BLaER1 treated with 17β-estradiol and CSF1 and Interleukin-3, amounts not matched to agents 10 nM and 100 nM (cell line): ENCODE data around the gene RNF17.
A peak's percentile ranks its signal among the peaks of the same experiment; 100 is the strongest.

Source experiments
- H3K27ac ChIP-seq, 11 experiments: shearing (Covaris generic); formaldehyde crosslinking; 2 replicates each; pipeline ENCODE4 v1.8.1; 2022
- H3K27me3 ChIP-seq, 11 experiments: shearing (Covaris generic); formaldehyde crosslinking; 2 replicates each; pipeline ENCODE4 v1.8.1; 2022
- H3K36me3 ChIP-seq, 11 experiments: shearing (Covaris generic); formaldehyde crosslinking; 2 replicates each; pipeline ENCODE4 v1.8.1; 2022
- H3K4me1 ChIP-seq, 10 experiments: shearing (Covaris generic); formaldehyde crosslinking; 2 replicates each; pipeline ENCODE4 v1.8.1; 2022
- H3K4me2 ChIP-seq, 11 experiments: shearing (Covaris generic); formaldehyde crosslinking; 2 replicates each; pipeline ENCODE4 v1.8.1; 2022
- H3K4me3 ChIP-seq, 10 experiments: shearing (Covaris generic); formaldehyde crosslinking; 2 replicates each; pipeline ENCODE4 v1.8.1; 2022
- H3K9ac ChIP-seq, 11 experiments: shearing (Covaris generic); formaldehyde crosslinking; 2 replicates each; pipeline ENCODE4 v1.8.1; 2022
- H3K9me3 ChIP-seq, 11 experiments: shearing (Covaris generic); formaldehyde crosslinking; replicated peaks in 1 of 11; 2 replicates each; pipeline ENCODE4 v1.8.1; 2022
- H4K20me1 ChIP-seq, 11 experiments: shearing (Covaris generic); formaldehyde crosslinking; 2 replicates each; pipeline ENCODE4 v1.8.1; 2022
- Cebpa-rat ChIP-seq, 11 experiments: shearing (Covaris generic); IDR thresholded peaks; 2 replicates each; pipeline ENCODE4 v1.8.1; 2022

The RNF17 gene, protein sequence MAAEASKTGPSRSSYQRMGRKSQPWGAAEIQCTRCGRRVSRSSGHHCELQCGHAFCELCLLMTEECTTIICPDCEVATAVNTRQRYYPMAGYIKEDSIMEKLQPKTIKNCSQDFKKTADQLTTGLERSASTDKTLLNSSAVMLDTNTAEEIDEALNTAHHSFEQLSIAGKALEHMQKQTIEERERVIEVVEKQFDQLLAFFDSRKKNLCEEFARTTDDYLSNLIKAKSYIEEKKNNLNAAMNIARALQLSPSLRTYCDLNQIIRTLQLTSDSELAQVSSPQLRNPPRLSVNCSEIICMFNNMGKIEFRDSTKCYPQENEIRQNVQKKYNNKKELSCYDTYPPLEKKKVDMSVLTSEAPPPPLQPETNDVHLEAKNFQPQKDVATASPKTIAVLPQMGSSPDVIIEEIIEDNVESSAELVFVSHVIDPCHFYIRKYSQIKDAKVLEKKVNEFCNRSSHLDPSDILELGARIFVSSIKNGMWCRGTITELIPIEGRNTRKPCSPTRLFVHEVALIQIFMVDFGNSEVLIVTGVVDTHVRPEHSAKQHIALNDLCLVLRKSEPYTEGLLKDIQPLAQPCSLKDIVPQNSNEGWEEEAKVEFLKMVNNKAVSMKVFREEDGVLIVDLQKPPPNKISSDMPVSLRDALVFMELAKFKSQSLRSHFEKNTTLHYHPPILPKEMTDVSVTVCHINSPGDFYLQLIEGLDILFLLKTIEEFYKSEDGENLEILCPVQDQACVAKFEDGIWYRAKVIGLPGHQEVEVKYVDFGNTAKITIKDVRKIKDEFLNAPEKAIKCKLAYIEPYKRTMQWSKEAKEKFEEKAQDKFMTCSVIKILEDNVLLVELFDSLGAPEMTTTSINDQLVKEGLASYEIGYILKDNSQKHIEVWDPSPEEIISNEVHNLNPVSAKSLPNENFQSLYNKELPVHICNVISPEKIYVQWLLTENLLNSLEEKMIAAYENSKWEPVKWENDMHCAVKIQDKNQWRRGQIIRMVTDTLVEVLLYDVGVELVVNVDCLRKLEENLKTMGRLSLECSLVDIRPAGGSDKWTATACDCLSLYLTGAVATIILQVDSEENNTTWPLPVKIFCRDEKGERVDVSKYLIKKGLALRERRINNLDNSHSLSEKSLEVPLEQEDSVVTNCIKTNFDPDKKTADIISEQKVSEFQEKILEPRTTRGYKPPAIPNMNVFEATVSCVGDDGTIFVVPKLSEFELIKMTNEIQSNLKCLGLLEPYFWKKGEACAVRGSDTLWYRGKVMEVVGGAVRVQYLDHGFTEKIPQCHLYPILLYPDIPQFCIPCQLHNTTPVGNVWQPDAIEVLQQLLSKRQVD (N-terminal part only)

DNA sequence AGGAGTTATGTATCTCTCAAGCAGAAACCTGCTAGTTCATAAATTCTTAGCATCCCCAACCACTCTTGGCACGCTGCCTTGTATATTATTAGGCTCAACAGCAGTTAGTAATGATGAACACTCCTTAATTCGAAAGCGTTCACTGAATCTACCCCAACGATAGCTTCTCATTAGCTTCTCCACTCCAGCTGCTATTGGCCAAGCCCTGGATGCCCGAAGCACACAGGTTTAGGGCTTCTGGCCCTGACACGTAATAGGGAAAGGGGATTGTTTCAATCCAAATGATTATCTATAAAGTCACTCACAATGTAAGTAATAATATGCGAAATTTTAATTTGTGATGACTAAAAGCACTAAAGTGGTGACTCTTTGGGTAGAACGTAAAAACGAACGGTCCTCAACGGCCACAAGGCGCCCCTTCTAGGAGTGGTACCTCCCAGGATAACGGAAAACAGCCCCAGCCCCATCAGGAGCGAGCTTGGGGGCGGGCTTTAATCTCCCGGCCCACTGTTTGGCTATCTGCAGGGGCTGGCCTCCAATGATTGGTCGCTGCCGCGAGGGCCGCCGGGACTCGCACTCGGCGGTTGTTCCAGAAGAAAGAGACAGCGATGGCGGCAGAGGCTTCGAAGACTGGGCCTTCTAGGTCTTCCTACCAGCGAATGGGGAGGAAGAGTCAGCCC lies at the start of gene RNF17:
TSS of gene RNF17 (plus strand) at position 574 of the 680 bp plus-strand sequence. CDS start at position 609, 35 bp downstream.
- no peak within 1 kb of the TSS for H3K9ac ChIP-seq
- peaks cover 10 to 17% (median 13%) of the 10 kb centered on the region in 11 experiments for H3K9me3 ChIP-seq
- H4K20me1 ChIP-seq, result no peaks in the 10 kb centered on the region
- H3K4me1 ChIP-seq, result no peaks in the 10 kb centered on the region
- no peak within 1 kb of the TSS for H3K4me2 ChIP-seq
- TF ChIP-seq Cebpa-rat (IDR thresholded peaks at IDR 0.05), result no peak
- H3K4me3 ChIP-seq, result no peak within 1 kb of the TSS
- no peaks in the 10 kb centered on the region for H3K27me3 ChIP-seq
- no peak within 1 kb of the TSS for H3K27ac ChIP-seq
- H3K36me3 ChIP-seq, result no peaks in the 10 kb centered on the region

DNA sequence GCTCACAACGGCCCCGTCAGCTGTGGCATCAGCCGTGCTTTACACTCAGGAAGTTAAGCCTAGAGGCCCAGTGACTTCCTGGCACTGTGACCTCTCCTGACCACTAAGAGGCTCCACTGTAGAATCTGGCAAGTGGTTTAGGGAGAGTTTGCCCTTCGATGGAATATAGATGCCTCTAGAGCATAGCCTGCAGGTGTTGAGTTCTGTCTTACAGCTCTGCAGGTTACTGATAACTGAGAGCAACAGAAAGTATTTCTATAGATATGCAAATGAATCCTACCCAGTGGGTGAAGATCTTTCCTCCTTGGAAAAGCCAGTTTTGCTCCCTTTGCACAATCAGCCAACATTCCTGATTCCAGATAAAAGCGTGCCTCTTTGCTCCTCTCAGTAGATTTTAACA lies 48.0 kb upstream of the RNF17 start:
- no peaks in the 10 kb centered on the region for H3K36me3 ChIP-seq
- no peak overlapping the region for H3K27ac ChIP-seq
- no peaks in the 10 kb centered on the region for H3K27me3 ChIP-seq
- H3K4me3 ChIP-seq, result no peak overlapping the region
- H3K4me2 ChIP-seq, result no peak overlapping the region
- H3K9ac ChIP-seq, result no peak overlapping the region
- no peak for TF ChIP-seq Cebpa-rat (IDR thresholded peaks at IDR 0.05)
- 0 out of 20 replicates have a peak, but pooled peaks cover 0 to 5% (median 0%) of the 10 kb centered on the region in 10 experiments for H3K4me1 ChIP-seq
- H3K9me3 ChIP-seq, result no peaks in the 10 kb centered on the region
- 0 out of 22 replicates have a peak, but pooled peaks cover 0 to 1% (median 0%) of the 10 kb centered on the region in 11 experiments for H4K20me1 ChIP-seq

DNA sequence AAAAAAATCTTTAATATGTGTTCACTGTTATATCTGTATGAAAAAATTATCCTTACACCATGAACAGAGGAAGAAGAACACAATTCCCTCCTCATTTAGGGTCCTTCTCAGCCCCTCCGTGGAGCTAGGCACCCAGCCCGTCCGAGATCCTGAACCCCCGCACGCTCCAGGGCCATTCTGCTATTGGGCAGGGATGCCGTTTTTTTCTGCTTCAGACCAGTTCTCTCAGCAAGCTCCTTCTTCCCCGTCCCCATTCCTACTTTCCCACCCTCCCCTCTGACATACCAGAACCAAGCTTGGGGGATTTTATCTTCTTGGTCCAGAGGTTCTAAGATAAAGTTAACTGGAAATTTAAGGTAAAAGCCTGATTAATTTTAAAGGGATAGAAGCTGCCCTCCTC lies 47.5 kb upstream of the RNF17 start:
- TF ChIP-seq Cebpa-rat (IDR thresholded peaks at IDR 0.05), result no peak
- Histone ChIP-seq H3K9me3 (no peaks in the 10 kb centered on the region), H3K27ac (no peak overlapping the region), H3K9ac (no peak overlapping the region), H3K4me1 (0 out of 20 replicates have a peak, but pooled peaks cover 0 to 5% (median 0%) of the 10 kb centered on the region in 10 experiments), H3K4me3 (no peak overlapping the region), H3K4me2 (no peak overlapping the region), H3K27me3 (no peaks in the 10 kb centered on the region), H4K20me1 (no peaks in the 10 kb centered on the region), H3K36me3 (no peaks in the 10 kb centered on the region)

DNA sequence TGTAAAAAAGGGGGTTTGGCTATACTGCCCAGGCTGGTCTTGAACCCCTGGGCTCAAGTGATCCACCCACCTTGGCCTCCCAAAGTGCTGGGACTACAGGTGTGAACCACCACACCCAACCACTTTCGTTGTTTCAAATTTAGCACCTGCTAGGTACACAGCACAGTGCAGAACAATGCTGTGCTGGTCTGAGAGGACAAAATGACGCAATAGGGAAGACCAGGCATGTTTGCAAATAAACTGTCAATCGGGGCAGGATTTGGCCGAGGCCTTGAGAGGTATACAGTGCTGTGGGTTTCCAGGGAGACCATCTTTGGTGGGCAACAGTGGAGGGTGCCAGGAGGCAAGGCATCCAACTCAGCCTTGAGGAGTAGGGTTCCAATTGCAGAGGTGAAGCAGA lies 46.8 kb upstream of the RNF17 start:
- Histone ChIP-seq H3K9ac (no peak overlapping the region), H3K4me2 (no peak overlapping the region), H3K27ac (no peak overlapping the region), H3K4me1 (0 out of 20 replicates have a peak, but pooled peaks cover 0 to 5% (median 0%) of the 10 kb centered on the region in 10 experiments), H3K9me3 (no peaks in the 10 kb centered on the region), H3K36me3 (no peaks in the 10 kb centered on the region), H3K27me3 (no peaks in the 10 kb centered on the region), H4K20me1 (no peaks in the 10 kb centered on the region), H3K4me3 (no peak overlapping the region)
- peak in 4 of 11 experiments; percentile 10 to 45 (median 36); a peak in 1 of 22 replicates for TF ChIP-seq Cebpa-rat (IDR thresholded peaks at IDR 0.05)

DNA sequence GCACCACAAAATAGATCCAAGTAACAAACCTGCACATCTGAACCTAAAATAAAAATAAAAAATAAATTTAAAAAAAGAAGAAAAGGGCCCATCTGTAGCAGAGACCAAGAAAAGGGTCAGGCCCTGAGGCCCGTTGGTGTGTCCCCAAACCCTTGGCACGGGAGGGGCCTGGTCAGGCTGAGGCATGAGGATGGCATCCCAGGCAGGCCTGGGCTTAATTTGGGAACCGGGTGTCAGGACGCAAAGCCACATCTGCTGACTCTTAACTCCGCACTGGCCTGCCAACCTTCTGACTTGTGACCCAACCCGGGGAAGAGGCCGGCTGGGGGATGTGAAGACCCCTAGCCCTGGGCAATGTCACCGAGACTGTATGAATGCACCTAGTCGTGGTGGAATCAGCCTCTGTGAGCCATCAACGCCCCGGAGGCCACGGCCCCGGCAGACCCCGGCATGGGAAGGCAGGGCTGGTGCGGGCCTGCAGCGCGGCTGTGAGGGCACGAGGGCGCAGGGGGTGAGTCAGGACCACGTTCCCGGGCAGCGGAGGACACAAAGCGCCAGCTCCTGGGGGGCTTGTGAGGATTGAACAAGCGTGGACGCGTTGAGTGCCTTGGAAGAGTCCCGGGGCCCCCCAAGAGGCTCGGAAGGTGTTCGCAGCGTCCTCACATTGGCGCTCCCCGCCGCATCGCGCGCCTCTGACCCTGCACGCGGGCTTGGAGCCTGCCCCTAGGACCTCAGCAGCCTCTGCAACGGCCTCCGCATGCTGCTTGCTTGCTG lies 45.6 kb upstream of the RNF17 start:
- Histone ChIP-seq H3K36me3 (no peaks in the 10 kb centered on the region), H3K9ac (no peak overlapping the region), H3K27me3 (no peaks in the 10 kb centered on the region), H3K9me3 (no peaks in the 10 kb centered on the region), H4K20me1 (no peaks in the 10 kb centered on the region), H3K4me3 (no peak overlapping the region), H3K4me1 (0 out of 20 replicates have a peak, but pooled peaks cover 0 to 5% (median 0%) of the 10 kb centered on the region in 10 experiments), H3K4me2 (no peak overlapping the region), H3K27ac (no peak overlapping the region)
- TF ChIP-seq Cebpa-rat (IDR thresholded peaks at IDR 0.05), result no peak

DNA sequence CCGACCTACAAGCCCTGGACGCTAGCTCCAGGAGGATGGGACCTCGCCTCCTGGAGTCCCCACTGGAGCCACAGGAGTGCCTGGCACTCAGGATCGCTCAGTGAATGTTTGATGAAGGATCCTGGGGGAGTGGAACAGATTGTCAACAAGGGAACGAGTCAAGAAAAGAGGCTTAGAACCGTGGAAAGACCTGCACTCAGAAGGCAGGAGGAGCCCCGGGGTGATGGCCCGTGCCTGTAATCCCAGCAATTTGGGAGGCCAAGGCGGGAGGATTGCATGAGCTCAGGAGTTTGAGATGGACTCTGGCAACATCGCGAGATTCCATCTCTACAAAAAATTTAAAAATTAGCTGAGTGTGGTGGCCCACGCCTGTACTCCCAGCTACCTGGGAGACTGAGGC lies 44.8 kb upstream of the RNF17 start:
- Histone ChIP-seq H3K27me3 (no peaks in the 10 kb centered on the region), H3K4me1 (0 out of 20 replicates have a peak, but pooled peaks cover 0 to 5% (median 0%) of the 10 kb centered on the region in 10 experiments), H3K4me2 (0 out of 22 replicates have a peak overlapping the region, but pooled peaks of 1 of the 11 experiments have one; percentile 5), H3K27ac (no peak overlapping the region), H3K9me3 (no peaks in the 10 kb centered on the region), H3K9ac (no peak overlapping the region), H3K4me3 (no peak overlapping the region), H3K36me3 (no peaks in the 10 kb centered on the region), H4K20me1 (no peaks in the 10 kb centered on the region)
- no peak for TF ChIP-seq Cebpa-rat (IDR thresholded peaks at IDR 0.05)

DNA sequence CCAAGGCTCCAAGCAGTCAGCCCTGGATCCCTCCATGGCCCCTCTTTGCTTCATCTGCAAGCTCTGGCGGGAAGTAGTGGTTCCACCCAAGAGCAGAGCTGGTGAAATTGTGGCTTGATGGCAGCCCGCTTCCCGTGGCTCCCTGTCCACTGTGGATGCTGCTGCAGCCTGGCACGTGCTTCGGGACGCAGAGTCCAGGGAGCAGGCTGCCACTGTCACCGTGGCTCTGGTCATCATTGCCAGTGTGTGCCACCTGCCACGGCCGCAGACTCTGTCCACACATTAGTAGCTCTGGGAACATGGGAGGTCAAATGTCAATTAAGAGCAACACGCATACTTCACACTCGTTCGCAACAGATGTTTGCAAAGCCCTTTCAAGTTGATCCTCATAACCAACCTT lies 40.8 kb upstream of the RNF17 start:
- H3K4me1 ChIP-seq, result 0 out of 20 replicates have a peak, but pooled peaks cover 0 to 5% (median 0%) of the 10 kb centered on the region in 10 experiments
- H3K36me3 ChIP-seq, result no peaks in the 10 kb centered on the region
- no peak overlapping the region for H3K4me3 ChIP-seq
- TF ChIP-seq Cebpa-rat (IDR thresholded peaks at IDR 0.05), result no peak
- no peak overlapping the region for H3K9ac ChIP-seq
- H3K27ac ChIP-seq, result no peak overlapping the region
- no peaks in the 10 kb centered on the region for H3K27me3 ChIP-seq
- H3K4me2 ChIP-seq, result no peak overlapping the region
- H4K20me1 ChIP-seq, result no peaks in the 10 kb centered on the region
- no peaks in the 10 kb centered on the region for H3K9me3 ChIP-seq

DNA sequence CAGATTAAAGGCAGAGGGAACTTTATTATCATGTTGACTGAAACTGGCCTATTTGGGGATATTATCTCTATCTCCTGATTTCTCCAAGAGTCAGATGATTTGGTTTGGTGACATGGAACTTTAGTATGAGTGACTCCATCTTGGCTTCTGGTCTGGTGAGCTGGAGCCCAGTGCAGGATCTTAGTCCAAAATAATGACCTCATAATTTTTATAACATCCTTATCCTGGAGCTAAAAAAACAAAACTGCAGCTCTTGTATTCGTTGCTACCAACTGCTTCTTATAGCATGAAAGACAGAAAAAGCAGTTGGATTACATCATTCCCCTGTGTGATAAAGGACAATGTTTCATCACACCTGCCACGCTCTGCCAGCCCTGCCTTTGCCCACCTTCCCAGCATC lies 39.3 kb upstream of the RNF17 start:
- no peaks in the 10 kb centered on the region for H4K20me1 ChIP-seq
- no peak overlapping the region for H3K4me2 ChIP-seq
- no peak overlapping the region for H3K9ac ChIP-seq
- H3K9me3 ChIP-seq, result no peaks in the 10 kb centered on the region
- no peak overlapping the region for H3K27ac ChIP-seq
- no peak overlapping the region for H3K4me3 ChIP-seq
- no peak for TF ChIP-seq Cebpa-rat (IDR thresholded peaks at IDR 0.05)
- no peaks in the 10 kb centered on the region for H3K27me3 ChIP-seq
- H3K4me1 ChIP-seq, result no peaks in the 10 kb centered on the region
- H3K36me3 ChIP-seq, result no peaks in the 10 kb centered on the region
